HG03469 (cell line): ENCODE results near the gene LRRC8C.

Source experiments
- ATAC-seq: cut with Tn5 transposase; IDR thresholded peaks from one replicate; pipeline ENCODE4 v1.9.1; 2021; ENCODE audit warnings: mild to moderate bottlenecking, moderate library complexity, moderate number of reproducible peaks; ENCODE audit not compliant: unreplicated experiment

Gene LRRC8C

GRCh38 chr1:89633248-89633799 lies 404 bp downstream of the LRRC8C start:
- ATAC-seq, result peak; percentile 27

- ATAC-seq, result no peak
Measured at GRCh38 chr1:89633800-89634625, 1.1 kb downstream of the LRRC8C start.

DNA sequence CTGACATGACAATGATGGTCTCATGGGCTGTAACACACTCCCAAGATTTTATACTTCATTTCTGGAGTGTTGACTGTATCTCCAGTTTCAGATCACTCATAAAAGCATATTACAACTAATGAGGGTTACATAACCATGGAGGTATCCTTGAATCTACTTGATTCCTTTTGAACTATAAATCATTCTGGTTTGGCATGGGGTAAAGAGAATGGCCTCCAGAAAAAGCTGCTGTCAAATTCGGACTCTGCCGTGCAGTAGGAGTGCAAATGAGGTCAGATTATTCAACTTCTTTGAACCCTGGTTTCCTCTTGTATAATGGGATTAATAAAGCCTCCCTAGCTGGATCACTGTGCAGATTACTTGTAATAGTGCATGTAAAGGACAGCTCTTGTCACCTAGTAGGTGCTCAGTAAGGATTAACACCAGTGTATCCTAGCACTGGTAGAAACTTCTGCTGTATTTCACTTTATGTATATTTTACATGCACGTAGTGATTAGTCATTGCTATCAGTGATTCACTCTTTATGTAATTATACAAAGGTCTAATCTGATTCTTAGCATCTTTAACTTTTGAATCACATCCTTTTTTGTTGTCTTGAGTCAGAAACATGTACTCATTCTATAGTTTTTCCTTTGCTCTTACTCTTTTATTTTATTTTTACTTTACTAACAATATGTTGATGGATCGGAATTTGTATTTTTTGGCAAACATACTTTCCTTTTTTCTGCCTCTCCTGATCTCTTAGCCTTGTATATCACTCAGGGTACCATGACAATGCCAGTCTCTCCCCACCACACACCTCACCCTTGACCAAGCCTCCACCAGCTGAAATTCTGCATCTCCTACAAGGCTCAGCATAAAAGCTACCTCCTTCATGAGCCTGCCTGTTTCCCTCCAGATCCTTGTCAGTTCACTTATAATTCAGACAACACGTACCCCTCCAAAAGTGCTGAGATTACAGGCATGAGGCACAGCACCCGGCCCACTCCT lies 3.2 kb downstream of the LRRC8C start:
- ATAC-seq, result no peak

- no peak for ATAC-seq
Measured at GRCh38 chr1:89637496-89637895, 4.6 kb downstream of the LRRC8C start.

DNA sequence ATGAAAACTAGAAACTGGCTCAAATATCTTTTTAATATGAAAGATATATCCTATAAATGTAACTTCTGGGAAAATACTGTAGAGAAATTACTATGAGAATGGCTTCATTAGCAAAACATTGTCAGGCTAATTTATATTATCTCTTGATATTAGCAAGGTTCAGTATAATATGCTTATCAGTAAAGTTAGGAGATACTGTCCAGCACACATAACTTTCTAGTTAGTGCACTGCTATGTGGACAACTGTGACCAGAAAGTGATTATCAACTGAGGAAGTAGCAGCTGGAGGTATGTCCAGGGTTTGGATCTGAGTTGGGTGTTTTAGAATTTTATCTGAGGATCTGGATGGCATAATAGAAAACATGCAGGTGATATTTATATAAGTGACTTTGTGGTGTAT lies 7.5 kb downstream of the LRRC8C start:
- ATAC-seq, result no peak

DNA sequence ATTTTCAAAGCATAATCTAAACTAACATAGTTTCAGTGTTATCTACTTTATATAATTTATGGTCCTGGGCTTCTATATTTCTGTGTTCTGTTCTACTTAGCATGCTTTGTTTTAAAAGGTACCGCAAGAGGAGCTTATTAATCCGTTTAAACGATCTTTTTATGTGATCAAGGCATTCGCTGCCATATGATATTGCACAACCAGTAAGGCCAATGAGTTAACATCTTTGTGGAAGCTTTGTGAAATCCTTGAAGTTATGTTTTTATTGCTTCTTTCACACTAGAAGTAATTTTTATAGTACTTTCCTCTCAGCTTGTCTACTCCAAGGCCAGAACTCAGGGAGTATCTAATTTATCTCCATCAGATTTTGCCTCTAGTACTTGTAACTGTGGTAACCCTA lies 8.9 kb downstream of the LRRC8C start:
- ATAC-seq, result no peak

DNA sequence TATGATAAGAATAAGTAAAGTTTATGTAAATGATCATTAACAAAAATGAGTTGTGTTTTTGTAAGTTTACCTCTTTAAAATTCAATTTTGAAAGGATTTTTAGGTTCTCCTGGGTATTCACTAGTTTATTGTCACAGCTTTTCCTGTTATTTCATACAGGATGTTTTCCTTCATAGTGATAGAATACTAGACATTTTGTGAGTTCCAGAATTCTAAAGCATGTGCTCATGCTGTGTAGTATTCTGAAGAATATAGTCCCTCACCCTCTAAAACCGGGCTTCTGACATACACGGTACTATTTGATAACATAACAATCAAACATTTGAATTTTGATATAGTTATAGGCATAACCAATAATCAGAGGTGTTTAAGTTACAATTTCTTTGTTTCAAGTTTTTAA lies 10.7 kb downstream of the LRRC8C start:
- no peak for ATAC-seq

- ATAC-seq, result no peak
Measured at GRCh38 chr1:89644119-89644814, 11.3 kb downstream of the LRRC8C start.

DNA sequence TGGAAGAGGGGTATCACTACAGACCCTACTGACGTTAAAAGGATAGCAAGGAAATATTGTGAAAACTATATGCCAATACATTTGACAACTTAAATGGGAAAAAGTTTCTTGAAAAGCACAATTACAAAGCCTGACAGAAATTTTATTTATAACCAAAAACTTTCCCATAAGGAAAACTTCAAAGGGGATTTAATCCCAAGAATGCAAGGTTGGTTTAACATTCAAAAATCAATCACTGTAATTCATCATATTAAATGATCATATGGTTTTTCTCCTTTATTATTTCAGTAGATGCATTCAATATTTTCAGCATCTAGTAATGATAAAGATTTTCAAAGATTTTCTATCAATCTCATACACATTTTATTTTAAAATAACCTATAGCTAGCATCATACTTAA lies 13.3 kb downstream of the LRRC8C start:
- ATAC-seq, result no peak

DNA sequence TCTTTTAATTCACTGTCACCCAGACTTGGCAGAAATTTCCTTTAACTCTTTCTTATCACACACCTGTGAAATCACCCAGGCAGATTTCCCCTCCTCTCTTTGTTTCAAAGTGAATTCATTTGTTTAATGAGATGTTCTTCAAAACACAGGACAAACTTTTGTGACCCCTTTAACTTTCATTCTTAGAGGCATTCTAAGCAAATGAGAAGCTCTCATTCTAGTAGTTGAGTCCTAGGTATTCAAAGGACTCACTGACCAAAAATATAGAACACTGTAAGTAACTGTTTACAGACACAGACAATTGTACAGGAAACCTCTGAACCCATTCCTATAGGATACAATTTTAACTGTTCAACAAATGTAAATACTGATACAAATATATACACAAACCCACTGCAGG lies 16.9 kb downstream of the LRRC8C start:
- ATAC-seq, result no peak

DNA sequence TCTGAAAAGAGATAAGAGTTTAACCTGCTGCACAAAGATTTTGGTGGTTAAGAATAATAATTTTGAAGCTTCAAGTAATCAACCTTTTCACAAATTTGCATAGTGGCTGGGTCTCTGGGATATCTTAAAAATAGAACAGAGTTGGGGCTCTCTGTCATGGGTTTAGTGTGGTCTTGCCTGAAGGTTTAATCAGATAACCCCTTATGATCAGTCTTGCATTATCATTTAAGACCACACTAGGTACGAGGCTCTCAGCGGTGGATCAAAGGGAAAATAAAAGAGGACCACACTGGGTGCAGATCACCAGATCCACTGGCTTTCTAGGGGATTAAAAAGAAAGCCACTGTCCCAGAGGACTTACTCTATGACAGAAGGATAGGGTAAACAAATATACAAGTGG lies 19.5 kb downstream of the LRRC8C start:
- ATAC-seq, result no peak

DNA sequence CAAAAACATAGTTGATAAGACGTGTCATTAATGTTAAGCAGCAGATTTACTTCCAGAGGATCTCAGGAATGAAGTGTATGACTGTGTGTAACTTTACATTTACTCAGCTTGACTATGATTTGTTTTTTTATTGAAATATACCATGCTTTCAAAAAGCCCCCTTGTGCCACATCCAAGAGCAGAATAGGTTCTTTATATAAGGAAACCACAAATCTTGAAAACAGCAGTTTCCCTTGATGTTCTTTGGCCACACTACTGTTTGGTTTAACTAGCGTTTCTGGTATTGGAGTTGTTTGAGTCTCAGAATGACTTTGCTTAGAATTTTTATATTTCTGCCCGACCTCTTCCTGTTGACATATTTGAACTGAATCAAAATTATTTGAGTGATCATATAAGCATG lies 25.0 kb downstream of the LRRC8C start:
- ATAC-seq, result peak; percentile 73

- no peak for ATAC-seq
Measured at GRCh38 chr1:89659322-89660081, 26.6 kb downstream of the LRRC8C start.

DNA sequence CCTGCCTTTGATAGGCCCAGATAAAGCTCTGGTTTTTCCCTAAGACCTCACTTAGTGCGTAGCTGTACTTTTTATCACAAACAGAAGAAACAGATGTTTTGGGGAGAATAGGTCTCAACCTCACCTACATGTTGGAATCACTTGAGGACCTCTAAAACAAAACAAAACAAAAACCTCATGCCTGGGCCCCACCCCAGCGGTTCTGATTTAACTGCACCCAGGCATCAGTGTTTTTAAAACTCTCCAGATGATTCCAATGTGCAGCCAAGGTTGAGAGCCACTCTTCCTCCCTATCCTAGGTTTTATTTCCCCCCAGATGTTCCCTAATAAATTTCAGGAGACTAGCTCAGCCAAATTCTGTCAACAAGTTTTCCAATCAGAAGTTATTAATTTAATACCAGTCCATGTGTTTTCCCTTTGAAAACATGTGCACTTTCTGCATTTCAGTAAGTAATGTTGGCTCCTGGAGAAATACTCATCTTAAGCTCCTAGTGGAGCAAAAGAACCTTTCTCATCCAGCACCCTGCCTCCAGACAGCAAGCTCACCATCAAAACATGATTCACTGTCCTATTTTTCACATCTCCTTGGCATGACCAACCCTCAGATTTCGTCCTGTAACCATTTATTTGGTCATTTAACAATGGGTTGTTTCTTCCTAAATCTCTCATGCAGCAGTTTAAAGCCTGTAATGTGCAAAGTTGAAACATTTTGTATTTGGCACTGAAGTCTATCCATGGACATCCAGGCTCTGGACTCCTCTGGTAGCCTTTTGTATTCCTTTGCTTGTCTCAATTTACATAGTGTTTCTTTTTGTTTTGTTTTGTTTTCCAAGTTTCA lies 27.5 kb downstream of the LRRC8C start:
- no peak for ATAC-seq

DNA sequence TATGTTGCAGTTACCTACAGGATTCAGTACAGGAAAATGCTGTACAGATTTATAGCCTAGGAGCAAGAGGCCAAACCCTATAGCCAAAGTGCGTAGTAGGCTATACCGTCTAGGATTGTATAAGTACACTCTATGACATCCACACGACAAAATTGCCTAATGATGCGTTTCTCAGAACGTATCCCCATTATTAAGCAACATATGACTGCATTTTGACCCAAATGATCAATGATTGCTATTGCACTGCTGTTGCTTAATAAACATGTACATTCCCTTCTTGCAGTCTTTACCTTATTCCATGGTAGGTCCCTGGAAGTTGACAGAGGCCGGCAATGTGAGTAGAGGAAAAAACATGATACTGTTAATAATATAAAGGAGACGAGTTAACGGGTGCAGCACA lies 33.0 kb downstream of the LRRC8C start:
- no peak for ATAC-seq

- ATAC-seq, result no peak
Measured at GRCh38 chr1:89666640-89667039, 33.7 kb downstream of the LRRC8C start.

DNA sequence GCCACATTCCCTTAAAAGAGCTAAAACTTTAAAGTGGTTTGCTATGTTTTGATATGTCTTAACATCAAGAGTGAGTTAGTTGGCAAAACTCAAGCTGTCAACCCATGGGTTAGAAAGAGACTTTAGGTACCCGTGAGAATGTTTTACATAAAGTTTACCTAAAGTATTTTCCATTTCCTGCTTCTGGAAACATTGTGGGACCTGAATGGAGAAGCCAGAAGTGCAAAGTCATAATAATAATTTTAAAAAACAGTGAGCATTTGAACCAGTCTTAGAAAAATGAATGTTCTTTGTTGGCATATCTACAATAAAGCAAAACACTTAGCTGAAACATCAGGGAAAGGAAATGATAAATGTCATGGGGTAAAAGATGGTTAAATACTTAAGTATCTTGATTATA lies 34.8 kb downstream of the LRRC8C start:
- no peak for ATAC-seq

DNA sequence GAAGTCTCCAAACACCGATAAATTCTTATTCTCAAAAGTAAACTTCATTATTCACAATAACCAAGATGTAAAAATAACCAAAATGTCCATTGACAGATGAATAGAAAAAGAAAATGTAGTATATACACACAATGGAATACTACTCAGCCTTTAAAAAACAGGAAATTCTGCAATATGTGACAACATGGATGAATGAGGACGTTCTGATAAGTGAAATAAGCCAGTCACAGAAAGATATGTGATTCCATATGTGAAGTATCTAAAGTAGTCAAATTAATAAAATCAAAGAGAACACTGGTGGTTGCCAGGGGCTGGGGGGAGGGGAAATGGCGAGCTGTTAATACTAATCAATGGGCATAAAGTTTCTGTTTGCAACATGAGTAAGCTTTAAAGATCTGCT lies 36.0 kb downstream of the LRRC8C start:
- ATAC-seq, result no peak

GRCh38 chr1:89669441-89669840 lies 36.5 kb downstream of the LRRC8C start:
- ATAC-seq, result no peak
